ENCODE results near the gene DCAF5. TPM values are rescaled to one million over a fixed set of nuclear protein-coding genes. Genes with fewer than 3 reads are reported as not detected.

The DCAF5 gene
- total RNA-seq, 4 donors from 2014 or later = 34.9 to 67.6 (median 48.1) TPM

DNA sequence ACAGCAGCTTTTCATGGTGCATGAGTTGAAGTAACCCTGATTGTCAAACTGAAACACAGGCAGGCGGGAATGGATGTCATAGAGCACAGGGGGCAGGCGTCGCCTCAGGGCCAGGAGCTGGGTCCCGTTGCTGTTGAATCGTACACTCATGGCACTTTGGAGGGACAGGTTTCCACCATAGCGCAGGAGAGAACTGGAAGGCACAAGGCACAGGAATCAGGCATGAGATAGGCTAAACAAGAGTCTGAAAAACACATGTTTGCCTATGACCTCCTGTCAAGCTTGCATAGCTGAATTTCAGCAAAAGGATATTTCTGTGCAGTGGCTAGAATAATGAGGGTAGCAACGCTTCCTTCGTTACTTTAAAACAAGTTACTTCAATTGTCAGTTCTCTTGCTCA lies 61.2 kb downstream of the DCAF5 start:
- WGBS = 92% methylated on average over 8 of the region's 8 CpGs
- no peak overlapping the region for H3K4me3 ChIP-seq
- no peak overlapping the region for H3K27ac ChIP-seq
- TF ChIP-seq, protein P1, sequence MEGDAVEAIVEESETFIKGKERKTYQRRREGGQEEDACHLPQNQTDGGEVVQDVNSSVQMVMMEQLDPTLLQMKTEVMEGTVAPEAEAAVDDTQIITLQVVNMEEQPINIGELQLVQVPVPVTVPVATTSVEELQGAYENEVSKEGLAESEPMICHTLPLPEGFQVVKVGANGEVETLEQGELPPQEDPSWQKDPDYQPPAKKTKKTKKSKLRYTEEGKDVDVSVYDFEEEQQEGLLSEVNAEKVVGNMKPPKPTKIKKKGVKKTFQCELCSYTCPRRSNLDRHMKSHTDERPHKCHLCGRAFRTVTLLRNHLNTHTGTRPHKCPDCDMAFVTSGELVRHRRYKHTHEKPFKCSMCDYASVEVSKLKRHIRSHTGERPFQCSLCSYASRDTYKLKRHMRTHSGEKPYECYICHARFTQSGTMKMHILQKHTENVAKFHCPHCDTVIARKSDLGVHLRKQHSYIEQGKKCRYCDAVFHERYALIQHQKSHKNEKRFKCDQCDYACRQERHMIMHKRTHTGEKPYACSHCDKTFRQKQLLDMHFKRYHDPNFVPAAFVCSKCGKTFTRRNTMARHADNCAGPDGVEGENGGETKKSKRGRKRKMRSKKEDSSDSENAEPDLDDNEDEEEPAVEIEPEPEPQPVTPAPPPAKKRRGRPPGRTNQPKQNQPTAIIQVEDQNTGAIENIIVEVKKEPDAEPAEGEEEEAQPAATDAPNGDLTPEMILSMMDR (IDR thresholded peaks at IDR 0.05) = no peak
- TF ChIP-seq EP300 (IDR thresholded peaks at IDR 0.05) (no peak), POLR2A (IDR thresholded peaks at IDR 0.05) (no peak), POLR2AphosphoS5 (IDR thresholded peaks at IDR 0.05) (no peak)
- no peaks in the 10 kb centered on the region for H3K27me3 ChIP-seq
- peaks cover 31% of the 10 kb centered on the region for H3K4me1 ChIP-seq
- H3K36me3 ChIP-seq = peaks cover 26% of the 10 kb centered on the region
- DNase-seq (ENCODE audit: low spot score in 2 of 2) = no peak
- H3K9me3 ChIP-seq = no peaks in the 10 kb centered on the region

DNA sequence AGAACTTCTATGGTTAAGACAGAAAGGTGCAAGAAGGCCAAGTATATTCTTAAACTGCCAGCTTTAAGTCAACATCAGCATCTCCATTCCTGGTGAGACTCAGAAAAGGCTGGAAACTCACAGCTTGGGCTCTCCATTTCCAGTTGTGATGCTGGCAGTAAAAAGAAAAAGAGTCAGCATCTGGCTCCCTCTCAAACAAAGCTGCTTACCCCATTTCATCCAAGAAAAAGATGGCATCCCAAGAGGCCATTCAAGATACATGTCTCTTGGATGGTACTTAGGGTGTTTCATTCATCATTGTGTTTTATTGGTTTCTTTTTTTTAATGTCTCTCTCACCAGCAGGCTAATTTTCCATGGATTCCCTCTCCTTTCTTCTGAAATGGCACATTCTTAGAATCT lies 61.9 kb downstream of the DCAF5 start:
- H3K27me3 ChIP-seq = no peaks in the 10 kb centered on the region
- peaks cover 38% of the 10 kb centered on the region for H3K4me1 ChIP-seq
- DNase-seq (ENCODE audit: low spot score in 2 of 2) = no peak
- H3K36me3 ChIP-seq = peaks cover 24% of the 10 kb centered on the region
- H3K4me3 ChIP-seq = no peak overlapping the region
- no peak overlapping the region for H3K27ac ChIP-seq
- no peaks in the 10 kb centered on the region for H3K9me3 ChIP-seq
- TF ChIP-seq POLR2A (IDR thresholded peaks at IDR 0.05) (no peak), EP300 (IDR thresholded peaks at IDR 0.05) (no peak)

DNA sequence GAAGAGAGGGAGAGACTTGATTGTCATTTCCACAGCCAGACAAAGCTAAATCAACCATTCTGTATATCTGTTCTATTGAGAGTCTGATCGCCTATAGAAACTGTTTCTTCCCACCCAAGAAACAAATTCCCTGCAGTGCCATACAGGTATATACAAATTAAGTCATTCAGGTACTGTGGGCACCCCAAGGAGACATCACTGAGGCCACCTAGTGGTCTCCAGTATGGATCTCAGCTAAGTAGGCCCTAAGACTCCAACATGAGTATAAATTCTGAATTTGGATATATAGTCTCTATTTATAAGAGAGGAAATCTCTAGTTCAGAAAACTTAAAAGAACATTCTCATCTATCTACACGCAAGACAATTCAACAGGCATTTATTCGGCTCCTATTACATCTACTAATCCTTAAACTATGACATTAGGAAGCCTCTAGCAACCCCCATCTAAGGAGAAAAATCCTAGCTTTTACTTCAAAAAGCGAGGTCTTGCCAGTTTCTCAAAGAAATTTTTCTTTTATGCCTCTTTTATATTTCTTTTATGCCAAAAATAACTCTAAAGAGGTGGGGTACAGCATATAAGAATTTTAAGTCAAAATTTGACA lies 62.6 kb downstream of the DCAF5 start:
- peaks cover 40% of the 10 kb centered on the region for H3K4me1 ChIP-seq
- DNase-seq (ENCODE audit: low spot score in 2 of 2) = no peak

DNA sequence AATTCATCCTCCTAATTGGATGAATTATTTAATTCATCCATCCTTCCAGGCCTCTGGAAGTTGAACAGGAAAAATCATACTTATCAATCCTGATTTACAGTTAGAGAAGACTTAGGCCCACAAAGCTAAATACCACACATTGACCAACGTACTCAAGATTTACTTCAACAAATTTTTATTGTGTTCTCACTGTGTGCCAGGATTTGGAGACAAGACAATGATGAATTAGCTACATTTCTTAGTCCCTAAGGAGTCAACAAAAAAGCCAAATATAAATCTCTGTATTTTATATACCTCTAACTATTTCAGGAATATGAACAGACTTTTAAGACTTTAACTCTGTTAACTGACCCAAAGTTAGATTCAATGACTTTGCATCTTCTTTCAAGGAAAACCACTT lies 63.9 kb downstream of the DCAF5 start:
- H3K4me1 ChIP-seq = peaks cover 36% of the 10 kb centered on the region
- DNase-seq (ENCODE audit: low spot score in 2 of 2) = no peak
- TF ChIP-seq, protein P1 (IDR thresholded peaks at IDR 0.05) = no peak
- TF ChIP-seq EP300 (IDR thresholded peaks at IDR 0.05) = no peak
- TF ChIP-seq POLR2AphosphoS5 (IDR thresholded peaks at IDR 0.05) = no peak
- TF ChIP-seq POLR2A (IDR thresholded peaks at IDR 0.05) = no peak
- H3K27me3 ChIP-seq = no peaks in the 10 kb centered on the region
- H3K36me3 ChIP-seq = peaks cover 35% of the 10 kb centered on the region
- no peaks in the 10 kb centered on the region for H3K9me3 ChIP-seq
- peak overlapping the region; percentile 32 for H3K27ac ChIP-seq
- WGBS = 57% methylated on average over 1 of the region's 1 CpG
- no peak overlapping the region for H3K4me3 ChIP-seq

More for the DNA sequence above, 62.6 kb downstream of the DCAF5 start:
- WGBS = 80% methylated on average over 4 of the region's 4 CpGs
- peaks cover 28% of the 10 kb centered on the region for H3K36me3 ChIP-seq
- H3K9me3 ChIP-seq = no peaks in the 10 kb centered on the region
- H3K27ac ChIP-seq = no peak overlapping the region
- H3K27me3 ChIP-seq = no peaks in the 10 kb centered on the region
- no peak for TF ChIP-seq POLR2AphosphoS5 (IDR thresholded peaks at IDR 0.05)
- TF ChIP-seq, protein P1 (IDR thresholded peaks at IDR 0.05) = peak in 1 of 2 donors; percentile 53
- no peak overlapping the region for H3K4me3 ChIP-seq

DNA sequence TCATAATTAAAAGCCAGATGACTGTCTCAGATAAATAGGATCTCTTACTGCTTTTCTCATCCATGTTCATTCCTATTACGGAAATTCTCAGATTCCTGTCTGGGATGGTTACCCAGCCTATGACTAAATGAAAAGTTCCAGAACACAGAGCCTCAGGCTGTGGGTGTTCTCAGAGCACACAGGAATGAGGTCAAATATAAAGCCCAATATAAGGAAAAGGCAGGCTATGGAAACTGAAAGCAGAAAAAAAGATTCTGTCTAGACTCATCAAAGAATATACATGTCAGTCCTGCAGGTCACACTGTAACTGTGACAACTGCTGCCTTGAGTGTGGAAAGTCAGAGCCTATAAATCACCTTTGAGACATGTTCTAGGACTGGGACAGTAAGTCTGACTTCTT lies 64.3 kb downstream of the DCAF5 start:
- DNase-seq (ENCODE audit: low spot score in 2 of 2) = no peak
- WGBS = 38% methylated on average over 1 of the region's 1 CpG
- Histone ChIP-seq H3K4me3 (no peak overlapping the region), H3K4me1 (peaks cover 32% of the 10 kb centered on the region), H3K36me3 (peaks cover 40% of the 10 kb centered on the region), H3K27ac (peak overlapping the region; percentile 32), H3K9me3 (no peaks in the 10 kb centered on the region), H3K27me3 (no peaks in the 10 kb centered on the region)
- no peak for TF ChIP-seq POLR2A (IDR thresholded peaks at IDR 0.05)
- TF ChIP-seq EP300 (IDR thresholded peaks at IDR 0.05) = peak; percentile 42
- TF ChIP-seq, protein P1 (IDR thresholded peaks at IDR 0.05) = no peak
- no peak for TF ChIP-seq POLR2AphosphoS5 (IDR thresholded peaks at IDR 0.05)

DNA sequence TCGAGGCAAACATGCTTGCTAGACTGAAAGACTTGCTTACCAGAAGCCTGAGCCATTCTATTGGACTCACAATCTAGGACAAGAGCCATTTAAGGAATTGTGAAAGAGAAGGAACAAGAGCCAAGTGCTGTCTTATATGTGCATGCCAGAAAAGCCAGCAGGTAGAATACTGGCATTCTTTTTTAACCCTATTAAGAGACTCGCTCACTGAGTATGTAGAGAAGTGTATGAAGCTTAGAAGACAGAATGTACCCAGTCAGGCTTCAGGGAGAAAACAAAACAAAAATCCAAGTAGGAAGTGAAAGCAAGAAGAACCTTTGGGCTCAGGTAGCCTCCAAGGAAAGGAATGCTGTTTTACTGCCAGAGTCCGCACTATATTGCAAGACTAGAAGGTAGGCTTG lies 65.9 kb downstream of the DCAF5 start:
- Histone ChIP-seq H3K9me3 (no peaks in the 10 kb centered on the region), H3K4me1 (peaks cover 32% of the 10 kb centered on the region), H3K27me3 (no peaks in the 10 kb centered on the region), H3K27ac (peak overlapping the region; percentile 73), H3K4me3 (no peak overlapping the region), H3K36me3 (peaks cover 53% of the 10 kb centered on the region)
- 47% methylated on average over 3 of the region's 3 CpGs for WGBS
- no peak for DNase-seq (ENCODE audit: low spot score in 2 of 2)
- TF ChIP-seq EP300 (IDR thresholded peaks at IDR 0.05) (peak; percentile 30), POLR2AphosphoS5 (IDR thresholded peaks at IDR 0.05) (no peak), POLR2A (IDR thresholded peaks at IDR 0.05) (no peak)
- TF ChIP-seq, protein P1 (IDR thresholded peaks at IDR 0.05) = no peak
